Upper lobe of left lung (tissue), 6 donors: ENCODE data around the gene SART1. TPM values are rescaled to one million over a fixed set of nuclear protein-coding genes. Genes with fewer than 3 reads are reported as not detected.
A peak's percentile ranks its signal among the peaks of the same experiment; 100 is the strongest.

Experiments
- ATAC-seq, 2 donors: fragments of 200-7000 bp; cut with Tn5 transposase; one replicate each; pipeline ENCODE4 v1.9.1; 2022; ENCODE audit warnings: mild to moderate bottlenecking in 2 of 2, moderate library complexity in 2 of 2; ENCODE audit not compliant: low FRiP score in 2 of 2
- DNase-seq, 2 donors: peaks; one replicate each; pipeline ENCODE4 v3.0.0-alpha.2; 2019 to 2020
- H3K27ac ChIP-seq, 4 donors: fragments of 200-600 bp; sonication (generic); one replicate each; pipeline ENCODE4 v1.5.1; 2016 to 2019
- H3K27me3 ChIP-seq, 4 donors: fragments of 200-600 bp; sonication (generic); one replicate each; pipeline ENCODE4 v1.5.1; 2017 to 2019
- H3K36me3 ChIP-seq, 4 donors: fragments of 200-600 bp; sonication (generic); one replicate each; pipeline ENCODE4 v1.5.1; 2016 to 2019
- H3K4me1 ChIP-seq, 4 donors: fragments of 200-600 bp; sonication (generic); one replicate each; pipeline ENCODE4 v1.5.1; 2018 to 2019
- H3K4me3 ChIP-seq, 4 donors: fragments of 200-600 bp; sonication (generic); one replicate each; pipeline ENCODE4 v1.5.1; 2017 to 2019; ENCODE audit warnings: mild to moderate bottlenecking in 2 of 4, moderate library complexity in 1 of 4
- H3K9me3 ChIP-seq, 4 donors: fragments of 200-600 bp; sonication (generic); one replicate each; pipeline ENCODE4 v1.5.1; 2018 to 2019
- EP300 ChIP-seq, 4 donors: sonication (generic); formaldehyde crosslinking; IDR thresholded peaks; one replicate each; pipeline ENCODE4 v1.5.1; 2017; ENCODE audit warnings: antibody characterized with exemption in 4 of 4, control low read depth in 2 of 4
- POLR2A ChIP-seq, 4 donors: fragments of 450-650 bp; IDR thresholded peaks; one replicate each; pipeline ENCODE4 v1.5.1; 2016 to 2017; ENCODE audit warnings: antibody characterized with exemption in 4 of 4, mild to moderate bottlenecking in 2 of 4
- POLR2AphosphoS5 ChIP-seq, 2 donors: sonication (generic); formaldehyde crosslinking; IDR thresholded peaks; one replicate each; pipeline ENCODE4 v1.5.1; 2017; ENCODE audit warnings: antibody characterized with exemption in 2 of 2
- WGBS, 2 donors: methylation state at CpG; one replicate each; pipeline ENCODE4 v1.1.5; 2017 to 2018; 5-methylcytosine and 5-hydroxymethylcytosine counted together
- total RNA-seq, 6 donors: library from RNA; depleted of rRNA in 4 of 6; stranded (reverse); fragments of >200 nt in 4 of 6; gene quantifications; one replicate each; pipeline versions ENCODE4 v1.1.0 to v1.2.1, GENCODE V29; 2016 to 2021
- TF ChIP-seq, protein P1 (sequence below), 6 experiments: fragments of 450-650 bp in 4 of 6; fragments of 200-600 bp in 2 of 6; sonication (generic) in 2 of 6; IDR thresholded peaks; one replicate each; pipeline ENCODE4 v1.5.1; 2016 to 2019; ENCODE audit warnings: antibody characterized with exemption in 6 of 6
- donor health status: DM: no; HTN: no; CAD: no; lungs with moderate emphysema.
- donor health status: DM: no; HTN: yes; CAD: no; lungs with severe emphysema.

The SART1 gene
- total RNA-seq, 6 donors from 2014 or later: 44.4 to 201 (median 71.4) TPM

GRCh38 chr11:65983589-65983987 is 22.1 kb downstream of the SART1 start:
- WGBS, 2 donors: 85% methylated on average over 5 of the region's 5 CpGs; no CpG with 5 or more reads in 1 of the 2 donors
- Histone ChIP-seq H3K27me3 (no peaks in the 10 kb centered on the region), H3K27ac (no peak overlapping the region)

DNA sequence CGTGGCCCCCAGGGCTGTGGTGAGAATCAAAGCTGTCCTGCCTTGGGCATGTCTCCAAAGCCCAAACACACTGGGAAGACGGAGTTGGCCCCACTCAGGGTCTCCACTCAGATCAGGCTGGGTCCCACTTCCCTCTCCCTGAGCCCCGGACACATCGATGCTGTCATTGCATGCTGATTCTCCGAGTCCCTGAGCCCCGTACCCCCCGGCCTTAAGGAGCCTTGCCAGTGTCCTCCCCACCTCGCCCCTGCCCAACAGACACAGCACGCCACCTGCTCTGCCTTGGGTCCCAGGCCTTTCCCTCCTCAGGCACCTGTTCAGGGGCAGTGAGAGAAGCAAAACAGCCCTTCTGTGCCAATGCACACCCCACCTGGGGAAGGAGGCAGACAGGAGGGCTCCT is 25.8 kb downstream of the SART1 start:
- DNase-seq (no peak), ATAC-seq (no peak)
- Histone ChIP-seq H3K27me3 (no peaks in the 10 kb centered on the region), H3K4me3 (no peak overlapping the region), H3K9me3 (no peaks in the 10 kb centered on the region), H3K27ac (no peak overlapping the region), H3K36me3 (peaks cover 0 to 3% (median 0%) of the 10 kb centered on the region in 4 donors), H3K4me1 (no peaks in the 10 kb centered on the region)
- no peak for TF ChIP-seq POLR2A (IDR thresholded peaks at IDR 0.05)
- no peak for TF ChIP-seq POLR2AphosphoS5 (IDR thresholded peaks at IDR 0.05)
- TF ChIP-seq EP300 (IDR thresholded peaks at IDR 0.05): no peak
- TF ChIP-seq, protein P1, sequence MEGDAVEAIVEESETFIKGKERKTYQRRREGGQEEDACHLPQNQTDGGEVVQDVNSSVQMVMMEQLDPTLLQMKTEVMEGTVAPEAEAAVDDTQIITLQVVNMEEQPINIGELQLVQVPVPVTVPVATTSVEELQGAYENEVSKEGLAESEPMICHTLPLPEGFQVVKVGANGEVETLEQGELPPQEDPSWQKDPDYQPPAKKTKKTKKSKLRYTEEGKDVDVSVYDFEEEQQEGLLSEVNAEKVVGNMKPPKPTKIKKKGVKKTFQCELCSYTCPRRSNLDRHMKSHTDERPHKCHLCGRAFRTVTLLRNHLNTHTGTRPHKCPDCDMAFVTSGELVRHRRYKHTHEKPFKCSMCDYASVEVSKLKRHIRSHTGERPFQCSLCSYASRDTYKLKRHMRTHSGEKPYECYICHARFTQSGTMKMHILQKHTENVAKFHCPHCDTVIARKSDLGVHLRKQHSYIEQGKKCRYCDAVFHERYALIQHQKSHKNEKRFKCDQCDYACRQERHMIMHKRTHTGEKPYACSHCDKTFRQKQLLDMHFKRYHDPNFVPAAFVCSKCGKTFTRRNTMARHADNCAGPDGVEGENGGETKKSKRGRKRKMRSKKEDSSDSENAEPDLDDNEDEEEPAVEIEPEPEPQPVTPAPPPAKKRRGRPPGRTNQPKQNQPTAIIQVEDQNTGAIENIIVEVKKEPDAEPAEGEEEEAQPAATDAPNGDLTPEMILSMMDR (IDR thresholded peaks at IDR 0.05): no peak
- 83 to 87% methylated on average over 8 to 9 of the region's 9 CpGs for WGBS, 2 donors

More at GRCh38 chr11:65983589-65983987, 22.1 kb downstream of the SART1 start:
- TF ChIP-seq, protein P1 (IDR thresholded peaks at IDR 0.05): no peak
- TF ChIP-seq EP300 (IDR thresholded peaks at IDR 0.05): no peak
- H3K9me3 ChIP-seq: no peaks in the 10 kb centered on the region
- H3K36me3 ChIP-seq: peaks cover 4 to 15% (median 10%) of the 10 kb centered on the region in 4 donors
- H3K4me3 ChIP-seq: no peak overlapping the region
- ATAC-seq: no peak
- no peak for DNase-seq
- H3K4me1 ChIP-seq: no peaks in the 10 kb centered on the region

- H3K4me1 ChIP-seq: no peaks in the 10 kb centered on the region
Observed at GRCh38 chr11:65988791-65989592, 27.5 kb downstream of the SART1 start.

DNA sequence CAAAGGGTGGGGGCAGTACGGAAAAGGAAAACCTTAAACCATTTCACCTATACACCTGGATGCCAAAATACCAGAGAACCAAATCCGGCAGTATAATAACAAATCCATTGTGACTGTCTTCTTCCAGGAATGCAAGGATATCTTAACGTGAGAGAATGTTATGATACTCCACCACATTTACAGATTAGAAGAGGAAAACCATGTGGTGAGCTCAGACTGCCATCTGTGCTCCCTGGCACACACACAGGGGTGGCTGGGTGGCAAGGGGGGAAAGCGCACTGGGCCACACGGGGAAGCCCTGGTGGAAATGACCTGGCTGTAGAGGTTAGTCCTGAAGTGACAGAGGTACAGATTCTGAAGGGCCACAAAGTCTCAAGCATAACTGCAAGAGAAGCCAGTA is 30.5 kb downstream of the SART1 start:
- Histone ChIP-seq H3K4me3 (no peak overlapping the region), H3K27ac (no peak overlapping the region), H3K9me3 (no peaks in the 10 kb centered on the region), H3K4me1 (no peaks in the 10 kb centered on the region), H3K36me3 (peaks cover 0 to 9% (median 3%) of the 10 kb centered on the region in 4 donors), H3K27me3 (no peaks in the 10 kb centered on the region)
- no peak for ATAC-seq
- DNase-seq: no peak
- WGBS, 2 donors: 85 to 92% methylated on average over 5 of the region's 5 CpGs
- TF ChIP-seq POLR2AphosphoS5 (IDR thresholded peaks at IDR 0.05): no peak
- TF ChIP-seq EP300 (IDR thresholded peaks at IDR 0.05): no peak
- TF ChIP-seq POLR2A (IDR thresholded peaks at IDR 0.05): no peak
- TF ChIP-seq, protein P1 (IDR thresholded peaks at IDR 0.05): no peak

More at GRCh38 chr11:65988791-65989592, 27.5 kb downstream of the SART1 start:
- no peak overlapping the region for H3K27ac ChIP-seq
- no peaks in the 10 kb centered on the region for H3K9me3 ChIP-seq
- WGBS, 2 donors: 22 to 25% methylated on average over 8 to 10 of the region's 10 CpGs
- TF ChIP-seq EP300 (IDR thresholded peaks at IDR 0.05) (no peak), POLR2A (IDR thresholded peaks at IDR 0.05) (no peak), POLR2AphosphoS5 (IDR thresholded peaks at IDR 0.05) (peak; percentile 5 to 70)
- TF ChIP-seq, protein P1 (IDR thresholded peaks at IDR 0.05): peak; percentile 89 to 98 (median 96)
- ATAC-seq (peak; percentile 98), DNase-seq (peak in 1 of 2 donors; percentile 93)
- no peak overlapping the region for H3K4me3 ChIP-seq
- no peaks in the 10 kb centered on the region for H3K27me3 ChIP-seq
- H3K36me3 ChIP-seq: peaks cover 0 to 3% (median 0%) of the 10 kb centered on the region in 4 donors
